GM12878 (cell line): ENCODE measurements around the gene KCNQ1OT1. TPM values are rescaled to one million over a fixed set of nuclear protein-coding genes. Genes with fewer than 3 reads are reported as not detected.
A peak's percentile ranks its signal among the peaks of the same experiment; 100 is the strongest.

Experiments
- ATAC-seq: fragments of 200-7000 bp; cut with Tn5 transposase; 3 replicates; pipeline ENCODE4 v1.9.1; 2020; ENCODE audit warnings: mild to moderate bottlenecking, moderate library complexity
- BruUV-seq: library from RNA; stranded (reverse); fragments of 400-500 nt; replicated peaks from 2 replicates; lab custom pipeline; 2021; lab: Mats Ljungman, UMichigan
- CTCF ChIA-PET: fragments of 300-600 bp; sonication (Branson Sonifier 250); formaldehyde crosslinking; extraction: SDS; loops from one replicate; lab custom pipeline; 2021; ENCODE audit warnings: inconsistent platforms; lab: Yijun Ruan, JAX
- POLR2A ChIA-PET: fragments of 350-600 bp; formaldehyde crosslinking; extraction: SDS; loops from one replicate; lab custom pipeline; 2021; ENCODE audit warnings: inconsistent platforms; lab: Charles Lee
- RAD21 ChIA-PET: fragments of 300-600 bp; sonication (Branson Sonifier 250); formaldehyde crosslinking; loops from one replicate; lab custom pipeline; 2023; ENCODE audit warnings: antibody characterized with exemption; ENCODE audit not compliant: unreplicated experiment; lab: Charles Lee
- SMC1A ChIA-PET: fragments of 300-600 bp; sonication (Branson Sonifier 250); formaldehyde crosslinking; loops from one replicate; lab custom pipeline; 2023; ENCODE audit not compliant: unreplicated experiment, uncharacterized antibody; lab: Charles Lee
- DNase-seq: peaks from one replicate; pipeline ENCODE4 v3.0.0-alpha.2; 2011; ENCODE audit warnings: low read depth, low spot score
- FAIRE-seq: peaks from 3 replicates; lab custom pipeline; 2011; peaks lifted over from hg19 to GRCh38; lab: Jason Lieb, UNC
- H2AFZ ChIP-seq: 2 replicates; pipeline ENCODE4 v1.6.0; 2011; ENCODE audit warnings: low read depth, low read length, control low read depth; ENCODE audit not compliant: control insufficient read depth
- H3K27ac ChIP-seq: 2 replicates; pipeline ENCODE4 v1.5.1; 2011; ENCODE audit warnings: control low read depth; ENCODE audit not compliant: control insufficient read depth, insufficient read depth
- H3K27me3 ChIP-seq, 2 experiments: replicated peaks in 1 of 2; 2 replicates each; pipeline versions ENCODE4 v1.6.0 to v1.6.1; 2011; ENCODE audit warnings: low read length in 1 of 2; ENCODE audit not compliant: control insufficient read depth in 2 of 2, insufficient read depth in 2 of 2
- H3K36me3 ChIP-seq, 2 experiments: 2 replicates each; pipeline ENCODE4 v1.5.1; 2011; ENCODE audit warnings: low read length in 1 of 2; ENCODE audit not compliant: control insufficient read depth in 2 of 2, insufficient read depth in 2 of 2
- H3K4me1 ChIP-seq: 2 replicates; pipeline ENCODE4 v1.6.1; 2011; ENCODE audit warnings: mild to moderate bottlenecking, low read length, moderate library complexity, mixed read lengths; ENCODE audit not compliant: control insufficient read depth, insufficient read depth
- H3K4me2 ChIP-seq: 2 replicates; pipeline ENCODE4 v1.6.0; 2011; ENCODE audit warnings: control low read depth; ENCODE audit not compliant: control insufficient read depth, insufficient read depth
- H3K4me3 ChIP-seq: fragments of 200-600 bp; sonication (generic); 2 replicates; pipeline ENCODE4 v1.5.1; 2016
- H3K79me2 ChIP-seq: 2 replicates; pipeline ENCODE4 v1.6.0; 2011; ENCODE audit warnings: low read length; ENCODE audit not compliant: control insufficient read depth, insufficient read depth
- H3K9ac ChIP-seq: 2 replicates; pipeline ENCODE4 v1.8.0; 2011; ENCODE audit warnings: low read length, control low read depth, mixed read lengths; ENCODE audit not compliant: control insufficient read depth, insufficient read depth
- H3K9me3 ChIP-seq: replicated peaks from 3 replicates; pipeline ENCODE4 v1.5.1; 2011; ENCODE audit warnings: mild to moderate bottlenecking, low read length; ENCODE audit not compliant: control insufficient read depth, insufficient read depth
- H4K20me1 ChIP-seq: 2 replicates; pipeline ENCODE4 v1.6.0; 2011; ENCODE audit not compliant: control insufficient read depth, insufficient read depth
- BCL3 ChIP-seq: IDR thresholded peaks from 2 replicates; pipeline ENCODE4 v1.6.1; 2011; ENCODE audit warnings: borderline replicate concordance, low read depth, mild to moderate bottlenecking, moderate library complexity, low read length; ENCODE audit not compliant: insufficient read depth, poor library complexity, severe bottlenecking
- CREM ChIP-seq: IDR thresholded peaks from 2 replicates; pipeline ENCODE4 v1.6.1; 2014; ENCODE audit warnings: antibody characterized with exemption, low read depth
- E2F4 ChIP-seq: IDR thresholded peaks from 2 replicates; pipeline ENCODE4 v1.6.1; 2012; ENCODE audit warnings: low read depth, low read length, improper control_type of control experiment
- HCFC1 ChIP-seq: fragments of 150-350 bp; IDR thresholded peaks from 2 replicates; pipeline ENCODE4 v1.6.1; 2014; ENCODE audit warnings: low read length
- MEF2B ChIP-seq: fragments of 450-650 bp; IDR thresholded peaks from 2 replicates; pipeline ENCODE4 v1.6.1; 2018; ENCODE audit warnings: mild to moderate bottlenecking, moderate library complexity; ENCODE audit not compliant: partially characterized antibody, poor library complexity, severe bottlenecking
- PAX5 ChIP-seq: IDR thresholded peaks from 2 replicates; pipeline ENCODE4 v1.6.1; 2011; ENCODE audit warnings: low read depth, low read length, borderline replicate concordance
- SKIL ChIP-seq: fragments of 450-650 bp; IDR thresholded peaks from 2 replicates; pipeline ENCODE4 v1.6.1; 2017; ENCODE audit warnings: mild to moderate bottlenecking, low read depth, inconsistent platforms; ENCODE audit not compliant: poor library complexity, severe bottlenecking
- SPI1 ChIP-seq: IDR thresholded peaks from 2 replicates; pipeline ENCODE4 v1.6.1; 2011; ENCODE audit warnings: low read depth, mild to moderate bottlenecking, low read length, moderate library complexity, borderline replicate concordance; ENCODE audit not compliant: insufficient read depth
- SREBF1 ChIP-seq: IDR thresholded peaks from 2 replicates; pipeline ENCODE4 v1.6.1; 2012; ENCODE audit warnings: mild to moderate bottlenecking, low read length
- TBL1XR1 ChIP-seq: IDR thresholded peaks from 2 replicates; pipeline ENCODE4 v1.6.1; 2012; ENCODE audit warnings: low read depth, low read length, improper control_type of control experiment
- USF2 ChIP-seq: IDR thresholded peaks from 2 replicates; pipeline ENCODE4 v1.6.1; 2011; ENCODE audit warnings: low read depth, low read length, improper control_type of control experiment, borderline replicate concordance
- WRNIP1 ChIP-seq: IDR thresholded peaks from 2 replicates; pipeline ENCODE4 v1.6.1; 2011; ENCODE audit warnings: low read depth, low read length, improper control_type of control experiment, borderline replicate concordance
- ZBTB40 ChIP-seq: fragments of 450-650 bp; IDR thresholded peaks from 2 replicates; pipeline ENCODE4 v1.6.1; 2016; ENCODE audit warnings: mild to moderate bottlenecking, moderate library complexity, borderline replicate concordance
- ZNF24 ChIP-seq: fragments of 450-650 bp; IDR thresholded peaks from 2 replicates; pipeline ENCODE4 v1.6.1; 2017; ENCODE audit warnings: antibody characterized with exemption, mild to moderate bottlenecking
- WGBS: methylation state at CpG from one replicate; pipeline ENCODE4 v1.1.6; 2016; ENCODE audit warnings: low lambda C conversion rate; ENCODE audit not compliant: insufficient replicate concordance, insufficient coverage; ENCODE audit errors: missing lambda C conversion rate; 5-methylcytosine and 5-hydroxymethylcytosine counted together
- in situ Hi-C: fragments of 300-500 bp; cut with MboI; formaldehyde crosslinking; loops from 9 replicates; pipeline ENCODE4 v1.14.3; 2018; ENCODE audit warnings: mixed read lengths
- intact Hi-C: fragments of 100-400 bp; cut with micrococcal nuclease; formaldehyde crosslinking; loops from one replicate; pipeline ENCODE4 v1.14.2; 2022; ENCODE audit not compliant: unreplicated experiment
- polyA plus RNA-seq, 11 experiments: library from polyadenylated mRNA; depleted of rRNA in 4 of 11; unstranded in 6 of 11; stranded (reverse) in 5 of 11; fragments of >200 nt; fragmentation: Nextera tagmentation in 4 of 11; fragmentation: Illumina TruSeq in 1 of 11; extraction: Ambion mirVana in 4 of 11; extraction: Trizol in 1 of 11; gene quantifications; 1 replicate in 1 of 11; 2 replicates in 10 of 11; pipeline versions ENCODE4 v1.2.1 to v1.2.3, GENCODE V29; 2011 to 2016; ENCODE audit warnings: inconsistent platforms in 2 of 11, missing spikeins in 2 of 11, low read depth in 1 of 11
- total RNA-seq, 4 experiments: library from RNA; depleted of rRNA in 3 of 4; stranded (reverse); fragments of >200 nt in 3 of 4; fragmentation: Illumina TruSeq in 1 of 4; extraction: Trizol in 1 of 4; gene quantifications; 2 replicates each; pipeline versions ENCODE4 v1.2.1 to v1.2.3, GENCODE V29; 2013 to 2021

KCNQ1OT1 gene
- total and polyA plus RNA-seq, 10 of the 15 experiments (the other 5 are each of a cell fraction or from before 2014, with no cell fraction given), result 0.02 to 1.6 (median 0.41) TPM

GRCh38 chr11:2697866-2698265 is 1.9 kb downstream of the KCNQ1OT1 start:
- Histone ChIP-seq H4K20me1 (no peaks in the 10 kb centered on the region), H3K9me3 (no peaks in the 10 kb centered on the region; the same call in 2 of the 3 replicates), H3K79me2 (peaks cover 45% of the 10 kb centered on the region), H3K4me2 (peak overlapping the region; percentile 73), H3K4me1 (no peaks in the 10 kb centered on the region; the same call in 1 of the 2 replicates), H3K27me3 (no peaks in the 10 kb centered on the region; a peak in 1 of 4 replicates), H3K9ac (peak overlapping the region; percentile 44; the same call in 1 of the 2 replicates), H3K36me3 (no peaks in the 10 kb centered on the region), H2AFZ (no peak overlapping the region), H3K4me3 (peak overlapping the region; percentile 73; the same call in 1 of the 2 replicates), H3K27ac (no peak overlapping the region)
- no peak for ATAC-seq
- WGBS, result 21% methylated on average over 1 of the region's 1 CpG
- in situ Hi-C loops (no loop called here), intact Hi-C loops (loop anchor here (2.0 kb wide), 2 partner anchors 165 to 191 kb away; no protein-coding TSS in a partner anchor)
- BruUV-seq, result TSS peak; percentile 64
- CTCF ChIA-PET, result interaction anchor here (1.6 kb wide), 1 partner anchor 165 kb away, joined by 3 read pairs; no protein-coding TSS in a partner anchor
- SMC1A ChIA-PET, result interaction anchor here (1.0 kb wide), 1 partner anchor 11 kb away, joined by 3 read pairs; no protein-coding TSS in a partner anchor
- RAD21 ChIA-PET, result interaction anchor here (1.0 kb wide), 1 partner anchor 165 kb away, joined by 4 read pairs; no protein-coding TSS in a partner anchor
- POLR2A ChIA-PET, result no interaction called here
- FAIRE-seq, result no peak
- DNase-seq, result no peak
- no peak for TF ChIP-seq ZBTB40
- TF ChIP-seq TBL1XR1, result no peak
- no peak for TF ChIP-seq SREBF1
- TF ChIP-seq E2F4, result no peak
- TF ChIP-seq CREM, result no peak
- TF ChIP-seq WRNIP1, result no peak
- TF ChIP-seq USF2, result no peak
- TF ChIP-seq MEF2B, result no peak
- TF ChIP-seq BCL3, result no peak
- no peak for TF ChIP-seq HCFC1
- TF ChIP-seq SKIL, result no peak
- TF ChIP-seq ZNF24, result no peak
- no peak for TF ChIP-seq PAX5
- no peak for TF ChIP-seq SPI1
